ENCODE data around the gene BLVRA. TPM values are rescaled to one million over a fixed set of nuclear protein-coding genes. Genes with fewer than 3 reads are reported as not detected.

The BLVRA gene
- total RNA-seq, 1 experiment from 2014 or later: 29.7 TPM

- TF ChIP-seq, protein P1, sequence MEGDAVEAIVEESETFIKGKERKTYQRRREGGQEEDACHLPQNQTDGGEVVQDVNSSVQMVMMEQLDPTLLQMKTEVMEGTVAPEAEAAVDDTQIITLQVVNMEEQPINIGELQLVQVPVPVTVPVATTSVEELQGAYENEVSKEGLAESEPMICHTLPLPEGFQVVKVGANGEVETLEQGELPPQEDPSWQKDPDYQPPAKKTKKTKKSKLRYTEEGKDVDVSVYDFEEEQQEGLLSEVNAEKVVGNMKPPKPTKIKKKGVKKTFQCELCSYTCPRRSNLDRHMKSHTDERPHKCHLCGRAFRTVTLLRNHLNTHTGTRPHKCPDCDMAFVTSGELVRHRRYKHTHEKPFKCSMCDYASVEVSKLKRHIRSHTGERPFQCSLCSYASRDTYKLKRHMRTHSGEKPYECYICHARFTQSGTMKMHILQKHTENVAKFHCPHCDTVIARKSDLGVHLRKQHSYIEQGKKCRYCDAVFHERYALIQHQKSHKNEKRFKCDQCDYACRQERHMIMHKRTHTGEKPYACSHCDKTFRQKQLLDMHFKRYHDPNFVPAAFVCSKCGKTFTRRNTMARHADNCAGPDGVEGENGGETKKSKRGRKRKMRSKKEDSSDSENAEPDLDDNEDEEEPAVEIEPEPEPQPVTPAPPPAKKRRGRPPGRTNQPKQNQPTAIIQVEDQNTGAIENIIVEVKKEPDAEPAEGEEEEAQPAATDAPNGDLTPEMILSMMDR (IDR thresholded peaks at IDR 0.05 in 2 of 3, conservative IDR thresholded peaks at IDR 0.05 in 1 of 3; ENCODE audit: borderline replicate concordance in 1 of 3, insufficient read depth in 1 of 3, low read depth in 2 of 3, low read length in 2 of 3): no peak
- TF ChIP-seq EZH2 (IDR thresholded peaks at IDR 0.05) (no peak), JUND (IDR thresholded peaks at IDR 0.05) (no peak)
Observed at GRCh38 chr7:43781726-43782607, 23.5 kb downstream of the BLVRA start (continued).

- no peaks in the 10 kb centered on the region for H4K20me1 ChIP-seq (ENCODE audit: insufficient read depth)
- no TSS peak for BruUV-seq (replicated peaks)
- H3K27ac ChIP-seq (ENCODE audit: low read depth, low read length): no peak overlapping the region
- no peaks in the 10 kb centered on the region for H3K79me2 ChIP-seq (ENCODE audit: insufficient read depth, low read length)
- H3K9me3 ChIP-seq (ENCODE audit: control insufficient read depth in 1 of 2, insufficient read depth in 1 of 2, low read depth in 1 of 2, low read length in 2 of 2): no peaks in the 10 kb centered on the region
- no peaks in the 10 kb centered on the region for H3K9me2 ChIP-seq (ENCODE audit: insufficient read depth)
- H3K27me3 ChIP-seq (ENCODE audit: insufficient read depth, low read length): no peaks in the 10 kb centered on the region
- intact Hi-C loops (cut with micrococcal nuclease): no loop called here
- no peak for DNase-seq (ENCODE audit: low read depth, low spot score)
- ATAC-seq: no peak
- ChIA-PET RAD21 (ENCODE audit: low non-redundant PET in 1 of 2, low total read pairs in 2 of 2, uncharacterized antibody in 2 of 2, unreplicated experiment in 2 of 2) (no interaction called here), CTCF (no interaction called here), POLR2A (interaction anchor here (0.9 kb wide), 1 partner anchor 200 kb away, joined by 4 read pairs; the partner anchor contains the start of gene STK17A)
- peaks cover 8 to 10% of the 10 kb centered on the region in 2 experiments for H3K4me1 ChIP-seq (ENCODE audit: control insufficient read depth in 1 of 2, insufficient read depth in 2 of 2, low read length in 2 of 2)
- H2AFZ ChIP-seq (ENCODE audit: low read depth, low read length, poor library complexity, severe bottlenecking): no peak overlapping the region
- H3K36me3 ChIP-seq (ENCODE audit: control insufficient read depth in 1 of 2, insufficient read depth in 2 of 2, low read length in 2 of 2): no peaks in the 10 kb centered on the region
- TF ChIP-seq, protein P2, sequence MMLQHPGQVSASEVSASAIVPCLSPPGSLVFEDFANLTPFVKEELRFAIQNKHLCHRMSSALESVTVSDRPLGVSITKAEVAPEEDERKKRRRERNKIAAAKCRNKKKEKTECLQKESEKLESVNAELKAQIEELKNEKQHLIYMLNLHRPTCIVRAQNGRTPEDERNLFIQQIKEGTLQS (IDR thresholded peaks at IDR 0.05): no peak
- TF ChIP-seq TCF7L2 (IDR thresholded peaks at IDR 0.05; ENCODE audit: borderline replicate concordance, extremely low read depth, insufficient read depth, insufficient read length): no peak
- no peak overlapping the region for H3K9ac ChIP-seq (ENCODE audit: low read length)
- H3K4me3 ChIP-seq (replicated peaks in 1 of 2; ENCODE audit: low read depth in 1 of 2, low read length in 2 of 2): no peak overlapping the region
- H3K4me2 ChIP-seq (ENCODE audit: low read length): no peak overlapping the region
Observed at GRCh38 chr7:43782768-43783555, 24.5 kb downstream of the BLVRA start.

All from HCT116 (cell line).